ENCODE data around the gene TMEM74B.

- no peak for TF ChIP-seq CTCF (tag by site-specific recombination; IDR thresholded peaks at IDR 0.05)
- no peak for TF ChIP-seq ZNF580 (tag by site-specific recombination; IDR thresholded peaks at IDR 0.05)
- no peak for TF ChIP-seq ZNF155 (tag by site-specific recombination; IDR thresholded peaks at IDR 0.05)
- no peak for TF ChIP-seq ZNF530 (tag by site-specific recombination; IDR thresholded peaks at IDR 0.05; ENCODE audit: low read depth)
- no peak for TF ChIP-seq BCL11A (tag by site-specific recombination; IDR thresholded peaks at IDR 0.05; ENCODE audit: low read depth)
- TF ChIP-seq ZNF558 (tag by site-specific recombination; IDR thresholded peaks at IDR 0.05), result no peak
- TF ChIP-seq, protein P1, sequence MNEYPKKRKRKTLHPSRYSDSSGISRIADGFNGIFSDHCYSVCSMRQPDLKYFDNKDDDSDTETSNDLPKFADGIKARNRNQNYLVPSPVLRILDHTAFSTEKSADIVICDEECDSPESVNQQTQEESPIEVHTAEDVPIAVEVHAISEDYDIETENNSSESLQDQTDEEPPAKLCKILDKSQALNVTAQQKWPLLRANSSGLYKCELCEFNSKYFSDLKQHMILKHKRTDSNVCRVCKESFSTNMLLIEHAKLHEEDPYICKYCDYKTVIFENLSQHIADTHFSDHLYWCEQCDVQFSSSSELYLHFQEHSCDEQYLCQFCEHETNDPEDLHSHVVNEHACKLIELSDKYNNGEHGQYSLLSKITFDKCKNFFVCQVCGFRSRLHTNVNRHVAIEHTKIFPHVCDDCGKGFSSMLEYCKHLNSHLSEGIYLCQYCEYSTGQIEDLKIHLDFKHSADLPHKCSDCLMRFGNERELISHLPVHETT (tag by site-specific recombination; IDR thresholded peaks at IDR 0.05), result no peak
- TF ChIP-seq ZNF24 (tag by site-specific recombination; IDR thresholded peaks at IDR 0.05), result no peak
- no peak for TF ChIP-seq REST (tag by site-specific recombination; IDR thresholded peaks at IDR 0.05)
- TF ChIP-seq TRIM28 (IDR thresholded peaks at IDR 0.05; ENCODE audit: borderline replicate concordance, low read length), result no peak
- no peak for TF ChIP-seq ZFP37 (tag by site-specific recombination; IDR thresholded peaks at IDR 0.05)
Measured at GRCh38 chr20:1187605-1188171, 2.9 kb upstream of the TMEM74B start.
